Measurements from ENCODE around the gene RNU4-1. TPM values are rescaled to one million over a fixed set of nuclear protein-coding genes. Genes with fewer than 3 reads are reported as not detected.

Gene RNU4-1
- total and polyA plus RNA-seq, 10 donors: under 0.01 to 7,358 (median 2,736) TPM; not detected in 4

DNA sequence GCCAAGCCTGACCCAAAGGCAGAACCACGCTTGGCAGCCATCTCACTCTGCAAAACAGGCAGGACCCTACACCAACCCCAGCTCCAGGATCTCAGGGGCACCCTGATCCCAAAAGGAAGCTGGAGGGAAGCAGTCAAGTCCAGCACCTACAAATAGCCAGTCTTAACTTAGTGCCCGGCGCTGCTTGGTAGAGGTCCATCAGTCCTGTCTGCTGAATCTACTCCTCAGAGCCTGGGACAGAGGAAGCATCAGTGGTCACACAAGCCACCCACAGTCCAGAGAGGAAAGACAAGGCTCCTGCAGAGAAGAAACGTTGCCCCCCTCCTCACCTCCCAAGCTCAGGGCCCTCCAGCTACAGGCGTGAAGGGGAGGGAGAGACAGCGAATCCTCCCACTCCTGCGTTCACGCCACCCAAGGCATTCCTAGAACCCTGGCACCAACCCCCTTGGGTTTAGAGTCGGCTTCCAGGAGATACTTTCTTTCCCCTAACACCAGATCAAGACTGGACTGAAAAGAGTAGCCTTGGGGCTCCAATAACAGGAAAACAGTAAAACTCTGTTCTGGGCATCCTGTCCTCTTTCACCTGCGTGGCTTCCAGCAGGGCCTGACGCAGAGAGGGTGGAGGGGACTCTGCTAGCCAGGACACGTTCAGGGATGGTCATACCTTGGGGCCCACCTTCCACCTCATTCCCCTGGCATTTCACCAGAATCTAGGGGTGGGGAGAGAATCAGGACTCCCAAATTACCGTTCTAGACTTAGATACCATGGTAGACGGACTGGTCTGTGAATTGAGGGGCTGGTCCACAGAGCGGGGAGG lies 28.7 kb downstream of the RNU4-1 start:
- H3K27me3 ChIP-seq (replicated peaks in 1 of 7): peaks cover 0 to 33% (median 0%) of the 10 kb centered on the region in 7 donors
- intact Hi-C loops (cut with DNase I; ENCODE audit: low total_unique reads): loop anchor here (10.0 kb wide), 1 partner anchor 49 kb away; no protein-coding TSS in a partner anchor
- H3K27ac ChIP-seq: peak overlapping the region; percentile 72 to 97 (median 94)
- H3K4me3 ChIP-seq: peak overlapping the region; percentile 61 to 93 (median 74)
- WGBS, 5 donors: 39 to 63% (median 58%) methylated on average over 15 of the region's 15 CpGs
- peaks cover 0 to 18% (median 0%) of the 10 kb centered on the region in 6 donors for H3K36me3 ChIP-seq
- DNase-seq: no peak
- no peaks in the 10 kb centered on the region for H3K9me3 ChIP-seq
- H3K4me1 ChIP-seq: peaks cover 28 to 93% (median 75%) of the 10 kb centered on the region in 6 donors
- TF ChIP-seq POLR2AphosphoS5 (IDR thresholded peaks at IDR 0.05): peak in 2 of 3 donors; percentile 45 to 61
- TF ChIP-seq, protein P1, sequence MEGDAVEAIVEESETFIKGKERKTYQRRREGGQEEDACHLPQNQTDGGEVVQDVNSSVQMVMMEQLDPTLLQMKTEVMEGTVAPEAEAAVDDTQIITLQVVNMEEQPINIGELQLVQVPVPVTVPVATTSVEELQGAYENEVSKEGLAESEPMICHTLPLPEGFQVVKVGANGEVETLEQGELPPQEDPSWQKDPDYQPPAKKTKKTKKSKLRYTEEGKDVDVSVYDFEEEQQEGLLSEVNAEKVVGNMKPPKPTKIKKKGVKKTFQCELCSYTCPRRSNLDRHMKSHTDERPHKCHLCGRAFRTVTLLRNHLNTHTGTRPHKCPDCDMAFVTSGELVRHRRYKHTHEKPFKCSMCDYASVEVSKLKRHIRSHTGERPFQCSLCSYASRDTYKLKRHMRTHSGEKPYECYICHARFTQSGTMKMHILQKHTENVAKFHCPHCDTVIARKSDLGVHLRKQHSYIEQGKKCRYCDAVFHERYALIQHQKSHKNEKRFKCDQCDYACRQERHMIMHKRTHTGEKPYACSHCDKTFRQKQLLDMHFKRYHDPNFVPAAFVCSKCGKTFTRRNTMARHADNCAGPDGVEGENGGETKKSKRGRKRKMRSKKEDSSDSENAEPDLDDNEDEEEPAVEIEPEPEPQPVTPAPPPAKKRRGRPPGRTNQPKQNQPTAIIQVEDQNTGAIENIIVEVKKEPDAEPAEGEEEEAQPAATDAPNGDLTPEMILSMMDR (IDR thresholded peaks at IDR 0.05 in 8 of 11, conservative IDR thresholded peaks at IDR 0.05 in 3 of 11): no peak
- TF ChIP-seq POLR2A (IDR thresholded peaks at IDR 0.05): no peak

DNA sequence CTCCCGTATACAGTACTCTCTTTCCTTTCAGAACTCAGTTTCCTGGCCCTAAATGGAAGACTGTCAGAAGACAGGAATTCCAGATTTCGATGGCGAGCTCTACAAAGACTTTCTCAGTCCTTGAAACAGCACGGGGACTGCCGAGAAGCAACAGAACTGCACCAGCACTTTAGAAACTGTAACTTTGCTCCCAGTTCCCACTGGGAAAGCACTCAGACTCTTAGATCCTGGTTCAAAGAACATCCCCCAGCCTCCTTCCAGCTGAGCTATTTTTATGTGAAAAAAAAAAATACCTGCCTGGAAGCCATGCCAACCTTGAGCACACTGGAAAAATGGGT lies 29.3 kb downstream of the RNU4-1 start:
- H3K27me3 ChIP-seq (replicated peaks in 1 of 7): peaks cover 0 to 33% (median 0%) of the 10 kb centered on the region in 7 donors
- peak overlapping the region; percentile 36 to 97 (median 94) for H3K27ac ChIP-seq
- H3K4me3 ChIP-seq: peak overlapping the region; percentile 61 to 93 (median 74)
- peaks cover 0 to 18% (median 0%) of the 10 kb centered on the region in 6 donors for H3K36me3 ChIP-seq
- 44 to 85% (median 67%) methylated on average over 5 of the region's 5 CpGs for WGBS, 5 donors
- intact Hi-C loops (cut with DNase I; ENCODE audit: low total_unique reads): loop anchor here (2.0 to 10.0 kb wide), 2 partner anchors 33 to 49 kb away; no protein-coding TSS in a partner anchor
- peaks cover 28 to 95% (median 81%) of the 10 kb centered on the region in 6 donors for H3K4me1 ChIP-seq
- no peaks in the 10 kb centered on the region for H3K9me3 ChIP-seq
- TF ChIP-seq, protein P1 (IDR thresholded peaks at IDR 0.05 in 8 of 11, conservative IDR thresholded peaks at IDR 0.05 in 3 of 11): no peak
- TF ChIP-seq POLR2A (IDR thresholded peaks at IDR 0.05) (no peak), POLR2AphosphoS5 (IDR thresholded peaks at IDR 0.05) (no peak)
- DNase-seq: no peak

DNA sequence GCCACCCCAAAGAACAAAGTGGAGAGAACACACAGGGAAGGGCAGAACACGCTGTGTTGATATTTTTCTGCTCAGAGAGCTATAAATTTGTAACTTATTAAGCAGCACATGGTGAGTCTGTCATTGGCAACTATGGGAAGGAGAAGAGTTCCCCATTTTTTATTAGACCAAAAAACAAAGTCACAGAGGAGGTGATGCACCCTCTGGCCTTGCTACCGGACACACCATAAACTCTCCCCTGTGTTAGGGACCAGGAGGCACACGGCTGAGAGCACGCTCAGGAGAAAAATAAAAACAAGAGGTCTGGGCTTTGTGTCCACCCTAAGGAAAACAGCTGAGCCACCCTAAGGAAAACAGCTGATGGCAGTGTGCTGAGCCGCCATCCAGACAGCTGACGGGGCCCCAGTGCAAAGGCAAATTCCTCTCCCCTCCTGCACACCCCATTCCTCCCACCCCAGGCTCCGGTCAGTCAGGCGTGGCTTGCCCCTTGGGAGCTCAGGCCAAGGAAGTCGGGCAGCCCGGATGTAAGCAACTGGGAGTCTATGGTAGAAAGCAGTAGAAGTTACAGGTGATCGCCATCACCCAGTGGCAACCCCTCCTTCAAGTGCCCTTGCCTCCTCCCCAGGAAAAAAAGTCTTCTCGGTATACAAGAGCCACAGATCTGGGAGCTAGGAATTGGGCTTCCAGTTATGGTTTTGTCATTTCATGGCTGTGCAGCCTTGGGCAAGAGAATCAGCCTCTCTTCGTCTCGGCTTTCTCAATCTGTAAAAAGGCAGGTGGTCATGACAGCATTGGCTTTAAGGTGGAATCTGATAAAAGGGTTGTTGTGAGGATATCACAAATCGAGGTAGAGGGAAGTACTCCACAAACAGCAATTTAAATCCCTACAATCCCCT lies 29.9 kb downstream of the RNU4-1 start:
- Histone ChIP-seq H3K27ac (peak overlapping the region; percentile 36 to 97 (median 94)), H3K27me3 (replicated peaks in 1 of 7) (peaks cover 0 to 33% (median 0%) of the 10 kb centered on the region in 7 donors), H3K4me3 (peak overlapping the region; percentile 61 to 93 (median 74)), H3K36me3 (peaks cover 0 to 18% (median 0%) of the 10 kb centered on the region in 6 donors), H3K4me1 (peaks cover 28 to 95% (median 84%) of the 10 kb centered on the region in 6 donors), H3K9me3 (no peaks in the 10 kb centered on the region)
- TF ChIP-seq, protein P1 (IDR thresholded peaks at IDR 0.05 in 8 of 11, conservative IDR thresholded peaks at IDR 0.05 in 3 of 11): no peak
- peak in 1 of 3 donors; percentile 20 for TF ChIP-seq POLR2AphosphoS5 (IDR thresholded peaks at IDR 0.05)
- no peak for TF ChIP-seq POLR2A (IDR thresholded peaks at IDR 0.05)
- intact Hi-C loops (cut with DNase I; ENCODE audit: low total_unique reads): loop anchor here (2.0 to 10.0 kb wide), 2 partner anchors 32 to 48 kb away; no protein-coding TSS in a partner anchor
- no peak for DNase-seq
- WGBS, 5 donors: 44 to 61% (median 55%) methylated on average over 14 to 15 of the region's 15 CpGs
